Mesendoderm (in vitro differentiated cells): ENCODE data around the gene SREBF2.

ENCODE experiments used
- DNase-seq: peaks from one replicate; pipeline ENCODE4 v3.0.0; 2013
- H2AK5ac ChIP-seq: 2 replicates; pipeline ENCODE4 v1.6.1; 2013; ENCODE audit warnings: low read length, inconsistent platforms
- H2BK120ac ChIP-seq: 2 replicates; pipeline ENCODE4 v1.6.1; 2013; ENCODE audit warnings: low read depth, mild to moderate bottlenecking, low read length, moderate library complexity, mixed read lengths
- H2BK15ac ChIP-seq: replicated peaks from 2 replicates; pipeline ENCODE4 v1.6.1; 2013; ENCODE audit warnings: low read depth, mild to moderate bottlenecking, moderate library complexity
- H2BK5ac ChIP-seq: 2 replicates; pipeline ENCODE4 v1.6.1; 2013; ENCODE audit warnings: low read length, inconsistent platforms
- H3K18ac ChIP-seq: 2 replicates; pipeline ENCODE4 v1.6.1; 2013; ENCODE audit warnings: mild to moderate bottlenecking, low read length, mixed read lengths
- H3K23ac ChIP-seq: one replicate; pipeline ENCODE4 v1.6.1; 2013; ENCODE audit warnings: low read length
- H3K27ac ChIP-seq: 2 replicates; pipeline ENCODE4 v1.5.1; 2013; ENCODE audit warnings: low read depth, mild to moderate bottlenecking, inconsistent platforms, low read length, moderate library complexity
- H3K27me3 ChIP-seq: 2 replicates; pipeline ENCODE4 v1.6.1; 2013; ENCODE audit warnings: low read length, control low read depth, mild to moderate bottlenecking, inconsistent platforms; ENCODE audit not compliant: insufficient read depth, poor library complexity
- H3K36me3 ChIP-seq: 2 replicates; pipeline ENCODE4 v1.6.1; 2013; ENCODE audit warnings: low read length, inconsistent platforms; ENCODE audit not compliant: control insufficient read depth, insufficient read depth
- H3K4ac ChIP-seq: one replicate; pipeline ENCODE4 v1.6.1; 2013; ENCODE audit warnings: low read depth, mild to moderate bottlenecking, low read length, moderate library complexity
- H3K4me1 ChIP-seq: 2 replicates; pipeline ENCODE4 v1.6.1; 2013; ENCODE audit warnings: low read depth, low read length, inconsistent platforms; ENCODE audit not compliant: control insufficient read depth
- H3K4me2 ChIP-seq: 2 replicates; pipeline ENCODE4 v1.6.1; 2013; ENCODE audit warnings: low read length
- H3K4me3 ChIP-seq: 2 replicates; pipeline ENCODE4 v1.5.1; 2013; ENCODE audit warnings: mild to moderate bottlenecking, low read length
- H3K56ac ChIP-seq: one replicate; pipeline ENCODE4 v1.6.1; 2013; ENCODE audit warnings: low read length
- H3K79me1 ChIP-seq: 2 replicates; pipeline ENCODE4 v1.6.1; 2013; ENCODE audit warnings: low read length, inconsistent platforms
- H3K79me2 ChIP-seq: 2 replicates; pipeline ENCODE4 v1.6.1; 2013; ENCODE audit warnings: mild to moderate bottlenecking, low read length; ENCODE audit not compliant: control insufficient read depth, insufficient read depth
- H3K9ac ChIP-seq: 2 replicates; pipeline ENCODE4 v1.6.1; 2013; ENCODE audit warnings: low read length, inconsistent platforms
- H4K5ac ChIP-seq: one replicate; pipeline ENCODE4 v1.6.1; 2013; ENCODE audit warnings: low read length
- H4K8ac ChIP-seq: one replicate; pipeline ENCODE4 v1.6.1; 2013; ENCODE audit warnings: low read depth, mild to moderate bottlenecking, control low read depth, low read length, moderate library complexity
- WGBS: extraction: QIAGEN DNeasy Blood & Tissue Kit; methylation state at CpG from one replicate; pipeline ENCODE4 v1.1.7; 2013; ENCODE audit warnings: low lambda C conversion rate, missing lambda C conversion rate; ENCODE audit not compliant: insufficient coverage; ENCODE audit errors: extremely low coverage; 5-methylcytosine and 5-hydroxymethylcytosine counted together
- small RNA-seq: library from polyadenylated mRNA; stranded (forward); fragments of <200 nt; extraction: miRNeasy Mini kit (QIAGEN cat#:217004); gene quantifications from one replicate; pipeline ENCODE3, GENCODE V24; 2013; ENCODE audit not compliant: insufficient read depth

SREBF2 gene

GRCh38 chr22:41949297-41949965 lies 116.5 kb downstream of the SREBF2 start:
- no CpG with 5 or more reads among the region's 7 CpGs for WGBS
- H3K4ac ChIP-seq = no peak overlapping the region
- H3K9ac ChIP-seq = no peak overlapping the region
- no peak overlapping the region for H3K27ac ChIP-seq
- H2BK120ac ChIP-seq = no peak overlapping the region
- no peak overlapping the region for H3K4me2 ChIP-seq
- H2BK15ac ChIP-seq = no peak overlapping the region
- peak overlapping the region; percentile 22 for H3K56ac ChIP-seq
- no peak overlapping the region for H3K4me3 ChIP-seq
- H3K27me3 ChIP-seq = no peaks in the 10 kb centered on the region
- no peak overlapping the region for H2AK5ac ChIP-seq
- no peak overlapping the region for H3K18ac ChIP-seq
- no peak overlapping the region for H3K23ac ChIP-seq
- H3K36me3 ChIP-seq = peaks cover 2% of the 10 kb centered on the region
- no peak for DNase-seq
- H2BK5ac ChIP-seq = no peak overlapping the region
- no peak overlapping the region for H4K5ac ChIP-seq
- peaks cover 2% of the 10 kb centered on the region for H3K79me1 ChIP-seq
- H3K79me2 ChIP-seq = peaks cover 8% of the 10 kb centered on the region
- no peak overlapping the region for H4K8ac ChIP-seq
- H3K4me1 ChIP-seq = peaks cover 5% of the 10 kb centered on the region

DNA sequence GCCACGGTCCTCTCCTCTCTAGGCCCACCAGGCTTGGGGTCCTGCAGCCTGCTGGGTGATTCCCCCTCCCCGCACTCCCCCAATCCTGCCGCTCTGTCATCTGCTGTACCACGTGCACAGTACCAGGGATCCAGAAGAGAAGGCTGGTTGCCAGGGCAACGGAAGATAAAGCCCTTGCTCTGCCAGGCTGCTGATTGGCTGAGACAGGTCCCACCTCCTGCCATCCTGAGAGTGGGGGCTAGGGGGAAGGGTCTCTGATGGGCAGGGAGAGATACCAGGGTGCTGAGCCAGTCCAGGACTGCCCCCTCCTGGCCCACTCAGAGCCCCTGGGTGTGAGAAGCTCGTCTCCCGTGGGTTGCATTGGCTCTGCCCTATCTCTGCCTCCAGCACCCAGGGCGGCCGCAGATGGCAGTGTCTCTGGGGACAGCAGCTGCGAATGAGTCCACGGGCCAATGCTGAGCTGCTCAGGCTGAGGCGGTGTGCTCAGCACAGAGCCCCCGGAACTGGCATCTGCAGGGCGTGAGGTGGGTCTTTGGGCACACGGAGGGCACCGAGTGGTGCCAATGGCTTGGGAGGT lies 119.1 kb downstream of the SREBF2 start, which contains the start of gene SMIM45:
TSS of gene SMIM45 (plus strand) at position 253 of the 577 bp plus-strand sequence.
- Histone ChIP-seq H2AK5ac (no peak within 1 kb of the TSS), H3K4me1 (peaks cover 5% of the 10 kb centered on the region), H3K27me3 (no peaks in the 10 kb centered on the region), H2BK120ac (no peak within 1 kb of the TSS), H3K79me1 (no peaks in the 10 kb centered on the region), H2BK15ac (no peak within 1 kb of the TSS), H3K4me2 (peak within 1 kb of the TSS; percentile 20), H3K4me3 (no peak within 1 kb of the TSS), H3K23ac (no peak within 1 kb of the TSS), H4K5ac (no peak within 1 kb of the TSS), H3K36me3 (no peaks in the 10 kb centered on the region), H3K56ac (peak within 1 kb of the TSS; percentile 30), H3K4ac (no peak within 1 kb of the TSS), H4K8ac (no peak within 1 kb of the TSS), H3K18ac (no peak within 1 kb of the TSS), H3K79me2 (no peaks in the 10 kb centered on the region), H3K9ac (peak within 1 kb of the TSS; percentile 21), H3K27ac (no peak within 1 kb of the TSS), H2BK5ac (no peak within 1 kb of the TSS)
- no CpG with 5 or more reads among the region's 16 CpGs for WGBS
- peak; percentile 79 for DNase-seq

DNA sequence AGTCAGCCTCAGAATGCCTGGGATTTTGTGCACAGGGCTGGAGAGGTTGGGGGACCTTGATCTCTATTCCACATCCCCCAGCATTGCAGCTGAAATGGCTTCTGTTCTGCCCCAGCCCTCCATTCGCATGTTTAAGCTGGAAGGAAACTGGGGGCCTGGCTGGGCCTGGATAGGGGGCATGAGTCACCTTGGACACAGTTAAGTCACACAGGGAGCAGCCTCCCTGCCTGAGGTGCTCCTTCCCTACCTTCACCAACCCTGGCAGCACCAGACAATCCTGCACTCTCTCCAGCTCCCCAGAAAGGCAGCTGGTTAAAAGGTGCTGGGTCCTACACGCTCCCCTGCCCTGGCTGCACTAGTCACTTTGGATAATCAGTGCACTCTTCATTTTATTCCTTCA lies 119.8 kb downstream of the SREBF2 start:
- H3K4me3 ChIP-seq = no peak overlapping the region
- H3K79me2 ChIP-seq = no peaks in the 10 kb centered on the region
- H2BK5ac ChIP-seq = no peak overlapping the region
- no peaks in the 10 kb centered on the region for H3K27me3 ChIP-seq
- H3K36me3 ChIP-seq = no peaks in the 10 kb centered on the region
- no peaks in the 10 kb centered on the region for H3K79me1 ChIP-seq
- no peak overlapping the region for H4K8ac ChIP-seq
- H3K18ac ChIP-seq = no peak overlapping the region
- no peak overlapping the region for H3K4me2 ChIP-seq
- no peak overlapping the region for H3K56ac ChIP-seq
- no CpG with 5 or more reads among the region's 2 CpGs for WGBS
- no peak overlapping the region for H2BK15ac ChIP-seq
- no peak overlapping the region for H2AK5ac ChIP-seq
- no peak overlapping the region for H2BK120ac ChIP-seq
- H4K5ac ChIP-seq = no peak overlapping the region
- peaks cover 5% of the 10 kb centered on the region for H3K4me1 ChIP-seq
- no peak for DNase-seq
- H3K27ac ChIP-seq = no peak overlapping the region
- H3K9ac ChIP-seq = no peak overlapping the region
- no peak overlapping the region for H3K4ac ChIP-seq
- H3K23ac ChIP-seq = no peak overlapping the region

Small RNA genes lying within 50 kb of the gene (small RNA-seq; reads per million reads assigned to genes)
- 92.1 reads per million, percentile 96 among the genes with 10 or more reads in this experiment for gene MIR33A
